Measurements from ENCODE around the gene NKD2.
"Not testable (repeated sequence)": the region's sequence is repeated elsewhere in the genome, so short reads cannot be mapped to it uniquely, and the experiment has no call there.

Gene NKD2

DNA sequence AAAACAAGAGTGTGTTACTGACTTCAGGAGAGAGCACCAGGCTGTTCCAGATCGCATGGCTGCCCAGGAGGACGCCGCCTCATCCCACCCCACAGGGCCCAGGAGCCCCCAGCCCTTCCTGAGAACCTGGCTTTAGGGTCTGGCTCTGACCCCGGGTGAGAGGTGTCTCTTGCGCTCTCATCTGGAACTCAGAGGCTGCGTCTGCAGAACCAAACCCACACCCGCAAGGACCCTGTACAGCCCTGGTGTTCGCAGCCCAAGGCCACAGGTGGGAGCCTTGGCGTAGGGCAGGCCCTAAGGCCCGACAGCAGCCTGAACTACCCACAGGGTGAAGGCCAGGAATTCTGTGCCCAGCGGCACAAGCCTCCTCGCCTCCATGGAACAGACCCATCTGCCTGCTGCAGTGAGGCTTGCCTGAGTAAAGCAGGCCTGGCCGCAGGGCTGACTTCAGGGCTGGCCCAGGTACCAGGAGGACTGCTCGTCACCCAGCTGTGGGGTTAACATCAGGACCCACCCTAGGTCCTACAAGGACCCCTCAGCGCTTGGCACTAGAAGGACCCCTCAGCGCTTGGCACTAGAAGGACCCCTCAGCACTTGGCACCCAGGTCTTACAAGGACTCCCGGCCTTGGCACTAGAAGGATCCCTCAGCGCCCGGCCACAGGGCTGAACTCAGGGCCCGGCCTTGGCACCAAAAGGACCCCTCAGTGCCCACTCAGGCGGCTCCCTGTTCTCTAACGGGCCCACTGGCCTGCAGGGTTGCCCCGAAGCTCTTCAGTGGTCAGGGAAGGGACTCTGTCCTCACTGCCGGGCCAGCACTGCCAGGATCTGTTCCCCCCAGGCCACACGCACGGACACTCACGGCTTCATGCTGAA is 48.2 kb downstream of the NKD2 start:
- DNase-seq (ENCODE audit: low read depth in 1 of 2, low spot score in 1 of 2), result no peak

DNA sequence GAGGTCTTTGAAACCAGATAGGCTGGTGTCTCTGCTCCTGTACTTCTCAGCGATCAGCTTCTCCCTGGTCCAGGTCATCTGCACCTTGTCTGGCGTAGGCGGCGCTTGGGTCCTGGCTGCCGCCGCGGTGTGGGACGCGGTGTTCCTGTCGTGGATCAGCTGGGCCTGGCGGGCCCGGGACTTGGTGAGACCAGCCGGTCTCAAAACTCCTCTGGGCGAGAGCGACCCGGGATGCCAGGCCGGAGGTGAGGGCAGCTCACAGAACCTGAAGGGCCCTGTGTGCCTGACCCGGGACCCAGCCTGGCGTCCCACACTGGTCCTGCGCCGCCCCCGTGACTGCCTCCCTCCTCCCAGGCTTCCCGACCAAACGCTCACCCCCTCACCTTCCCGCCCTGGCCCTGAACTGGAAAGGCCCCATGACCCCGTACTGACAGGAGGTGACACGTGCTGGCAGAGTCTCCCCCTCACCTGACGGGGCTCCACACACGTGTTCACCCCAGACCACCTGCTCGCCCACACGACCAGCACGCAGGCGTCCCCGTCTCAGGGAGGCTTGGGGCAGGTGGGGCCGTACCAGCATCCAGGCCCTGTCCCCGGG is 49.0 kb downstream of the NKD2 start:
- no peak for DNase-seq (ENCODE audit: low read depth in 1 of 2, low spot score in 1 of 2)

DNA sequence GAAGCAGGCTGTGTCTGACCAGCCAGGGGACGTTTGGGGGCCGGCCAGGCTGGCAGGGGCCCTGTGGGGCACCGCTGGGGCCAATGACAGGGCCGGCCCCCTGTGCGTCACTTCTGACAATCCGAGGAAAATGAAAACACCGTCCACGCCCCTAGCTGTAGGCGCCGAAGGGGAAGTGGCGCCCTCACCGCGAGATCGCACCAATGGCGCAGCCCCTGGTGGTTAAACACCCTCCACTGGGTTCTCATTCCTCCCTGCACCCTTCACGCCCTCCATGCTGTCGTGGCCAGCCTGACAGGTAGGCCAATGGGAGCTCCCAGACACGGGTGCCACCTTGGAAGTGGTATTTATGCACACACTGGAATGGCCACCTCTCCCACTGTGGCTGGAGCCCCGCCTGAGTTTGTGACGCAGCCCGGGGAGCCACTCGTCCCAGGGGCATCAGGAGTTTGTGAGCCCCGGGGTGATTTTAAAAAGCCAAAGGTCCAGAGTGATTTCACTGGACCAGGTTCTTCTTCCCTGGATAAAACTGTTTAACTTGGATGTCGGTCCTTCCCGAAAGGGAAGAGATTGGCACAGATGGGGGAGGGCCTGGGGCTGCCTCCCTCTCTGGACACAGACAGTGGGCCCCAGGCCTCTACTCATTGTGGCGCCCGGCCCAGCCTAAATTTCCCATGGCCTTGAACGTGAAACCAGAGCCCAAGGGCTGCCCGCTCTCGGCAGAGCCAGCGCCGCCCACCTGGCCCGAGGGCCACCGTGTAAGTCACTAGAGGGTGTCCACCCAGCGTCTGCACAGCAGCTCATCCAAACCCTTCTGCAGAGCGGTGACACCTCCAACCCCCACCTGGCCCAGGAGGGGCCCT is 49.7 kb downstream of the NKD2 start:
- DNase-seq (ENCODE audit: low read depth in 1 of 2, low spot score in 1 of 2), result no peak

DNA sequence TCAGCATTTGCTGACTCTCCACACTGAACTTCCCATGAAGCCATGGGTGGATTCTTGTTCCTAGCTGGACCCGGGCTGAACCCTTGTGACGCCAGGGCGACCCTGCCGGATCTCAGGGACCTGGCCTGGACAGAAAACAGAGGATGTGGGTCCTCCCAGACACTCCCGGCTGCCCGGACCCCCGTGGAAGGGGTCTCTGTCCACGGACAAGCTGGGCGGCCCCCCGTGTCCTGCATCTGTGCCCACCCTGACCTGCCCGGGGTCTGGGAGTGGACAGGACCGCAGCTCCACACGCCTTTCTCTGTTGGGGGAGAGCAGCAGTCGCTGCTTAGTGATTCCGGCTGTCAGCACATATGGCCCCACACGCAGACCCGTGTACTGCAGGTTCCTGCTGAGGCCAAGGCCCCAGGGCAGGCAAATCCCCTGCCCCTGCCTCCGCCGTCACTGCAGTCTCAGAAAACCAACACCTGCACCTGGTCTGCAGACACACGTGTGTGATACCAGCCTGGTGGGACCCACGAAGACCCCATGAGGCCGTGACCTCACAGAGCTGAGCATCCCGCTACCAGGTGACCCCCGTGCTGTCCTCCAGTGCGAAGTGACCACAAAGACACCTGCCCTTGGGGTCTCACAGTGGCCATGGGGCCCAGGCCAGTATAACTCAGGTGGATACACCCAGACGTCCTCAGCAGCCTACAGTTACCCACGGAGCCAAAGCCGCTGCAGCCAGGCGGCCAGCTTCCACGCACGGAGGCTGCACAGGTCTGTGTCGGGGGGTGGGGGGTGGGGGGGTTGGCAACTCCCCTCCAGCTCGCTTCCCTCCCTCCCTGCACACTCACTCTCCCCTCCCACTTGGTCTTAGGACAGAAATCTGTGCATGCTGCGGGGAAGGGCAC is 50.6 kb downstream of the NKD2 start:
- DNase-seq (ENCODE audit: low read depth in 1 of 2, low spot score in 1 of 2), result no peak

DNA sequence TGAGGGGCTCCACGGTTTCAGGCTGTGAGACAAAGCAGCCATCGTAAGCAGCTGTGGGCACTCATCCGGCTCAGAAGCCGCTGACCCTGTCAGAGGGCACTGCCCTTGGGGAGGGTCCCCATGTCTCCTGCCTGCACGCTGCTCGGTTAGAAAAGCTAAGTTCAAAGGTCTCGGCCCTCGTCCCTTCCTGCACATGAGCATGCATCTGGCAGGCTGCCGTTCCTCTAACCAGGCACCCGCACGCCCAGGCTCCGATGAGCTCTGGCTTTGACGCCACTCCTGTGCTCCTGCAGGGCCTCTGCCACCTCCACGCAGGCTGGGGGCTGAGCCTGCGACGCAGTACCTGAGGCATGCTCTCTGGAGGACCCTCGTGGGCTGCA is 51.3 kb downstream of the NKD2 start:
- no peak for DNase-seq (ENCODE audit: low read depth in 1 of 2, low spot score in 1 of 2)

DNA sequence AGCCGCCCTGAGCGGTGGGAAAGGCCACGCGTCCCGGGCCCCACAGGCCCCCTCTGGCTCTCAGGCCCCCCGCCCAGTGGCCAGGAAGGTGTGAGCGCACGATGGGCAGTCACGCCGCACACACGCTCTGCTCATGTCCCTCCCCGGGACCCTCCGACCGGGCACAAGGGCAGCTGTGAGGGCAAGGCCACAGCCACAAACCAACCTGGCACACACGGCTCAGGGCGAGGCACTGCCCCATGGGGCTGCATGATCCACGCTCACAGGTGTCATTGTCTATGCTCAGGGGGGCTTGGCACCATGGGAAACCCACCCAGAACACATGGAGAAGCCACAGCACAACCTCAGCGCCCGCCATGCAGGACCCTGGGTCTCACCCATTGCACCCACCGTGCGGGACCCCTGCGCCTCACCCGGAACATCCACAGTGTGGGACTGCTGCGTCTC is 52.0 kb downstream of the NKD2 start:
- DNase-seq (ENCODE audit: low read depth in 1 of 2, low spot score in 1 of 2), result no peak

DNA sequence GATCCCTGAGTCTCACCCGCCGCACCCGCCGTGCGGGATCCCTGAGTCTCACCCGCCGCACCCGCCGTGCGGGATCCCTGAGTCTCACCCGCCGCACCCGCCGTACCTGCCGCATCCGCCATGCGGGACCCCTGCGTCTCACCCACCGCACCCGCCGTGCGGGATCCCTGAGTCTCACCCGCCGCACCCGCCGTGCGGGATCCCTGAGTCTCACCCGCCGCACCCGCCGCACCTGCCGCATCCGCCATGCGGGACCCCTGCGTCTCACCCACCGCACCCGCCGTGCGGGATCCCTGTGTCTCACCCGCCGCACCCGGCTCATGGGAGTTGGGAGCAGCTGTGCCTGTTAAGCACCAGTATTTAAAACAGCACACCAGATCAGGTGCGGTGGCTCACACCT is 52.7 kb downstream of the NKD2 start:
- DNase-seq (ENCODE audit: low read depth in 1 of 2, low spot score in 1 of 2), result not testable (repeated sequence)

DNA sequence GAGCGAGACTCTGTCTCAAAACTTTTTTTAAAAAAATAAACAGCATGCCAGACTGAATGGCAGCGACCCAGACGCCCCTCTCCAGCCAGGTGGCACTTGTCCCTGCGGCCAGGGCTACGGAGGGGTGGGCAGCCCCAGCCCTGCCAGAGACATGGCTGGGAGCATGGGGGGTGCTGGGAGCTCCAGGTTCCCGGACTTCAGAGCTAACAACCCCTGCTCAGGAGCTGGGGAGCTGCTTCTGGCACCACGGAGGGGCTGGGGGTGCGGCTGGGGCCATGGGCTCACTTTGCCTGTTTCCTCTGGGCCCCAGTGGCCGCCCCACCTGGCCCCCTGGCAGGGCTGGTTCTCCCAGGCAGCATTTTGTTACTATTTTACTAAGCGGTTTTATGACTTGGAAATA is 53.3 kb downstream of the NKD2 start:
- DNase-seq (ENCODE audit: low read depth in 1 of 2, low spot score in 1 of 2), result no peak

DNA sequence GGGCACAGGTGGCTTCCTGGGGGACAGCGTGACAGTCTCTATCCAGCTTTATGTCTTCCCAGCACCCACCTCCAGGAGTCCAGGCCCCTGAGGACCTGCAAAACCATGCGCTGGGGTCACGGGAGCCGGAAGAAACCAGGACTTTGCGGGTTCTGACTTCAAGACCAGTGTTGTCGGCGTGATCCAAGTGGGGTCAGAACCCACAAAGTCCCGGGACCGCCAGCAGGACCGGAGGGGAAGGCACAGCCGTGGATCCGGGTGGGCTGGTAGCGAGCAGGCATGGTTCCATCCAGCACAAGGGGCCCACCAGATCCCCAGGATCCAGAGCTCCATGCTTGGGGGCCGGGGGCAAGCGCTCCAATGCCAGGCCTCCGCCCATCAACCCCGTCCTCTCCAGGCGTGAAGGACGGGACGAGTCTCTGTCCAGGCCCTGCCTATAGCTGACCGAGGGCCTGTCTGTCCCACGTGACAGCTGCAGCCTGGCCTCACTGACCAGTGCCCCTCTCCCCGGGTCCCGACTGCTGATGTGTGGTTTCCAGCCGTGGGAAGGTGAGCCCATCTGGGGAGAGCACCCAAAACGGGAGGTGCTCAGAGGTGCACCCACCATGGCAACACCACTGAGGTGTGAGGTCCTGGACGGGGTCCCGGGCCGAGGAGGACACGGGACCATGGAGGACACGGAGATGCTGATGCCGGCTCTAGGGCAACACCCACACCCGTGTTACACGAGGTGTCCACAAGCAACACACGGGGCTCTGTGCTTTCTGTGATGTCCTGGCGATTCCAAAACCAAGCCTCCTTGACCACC is 54.4 kb downstream of the NKD2 start:
- DNase-seq (ENCODE audit: low read depth in 1 of 2, low spot score in 1 of 2), result no peak

DNA sequence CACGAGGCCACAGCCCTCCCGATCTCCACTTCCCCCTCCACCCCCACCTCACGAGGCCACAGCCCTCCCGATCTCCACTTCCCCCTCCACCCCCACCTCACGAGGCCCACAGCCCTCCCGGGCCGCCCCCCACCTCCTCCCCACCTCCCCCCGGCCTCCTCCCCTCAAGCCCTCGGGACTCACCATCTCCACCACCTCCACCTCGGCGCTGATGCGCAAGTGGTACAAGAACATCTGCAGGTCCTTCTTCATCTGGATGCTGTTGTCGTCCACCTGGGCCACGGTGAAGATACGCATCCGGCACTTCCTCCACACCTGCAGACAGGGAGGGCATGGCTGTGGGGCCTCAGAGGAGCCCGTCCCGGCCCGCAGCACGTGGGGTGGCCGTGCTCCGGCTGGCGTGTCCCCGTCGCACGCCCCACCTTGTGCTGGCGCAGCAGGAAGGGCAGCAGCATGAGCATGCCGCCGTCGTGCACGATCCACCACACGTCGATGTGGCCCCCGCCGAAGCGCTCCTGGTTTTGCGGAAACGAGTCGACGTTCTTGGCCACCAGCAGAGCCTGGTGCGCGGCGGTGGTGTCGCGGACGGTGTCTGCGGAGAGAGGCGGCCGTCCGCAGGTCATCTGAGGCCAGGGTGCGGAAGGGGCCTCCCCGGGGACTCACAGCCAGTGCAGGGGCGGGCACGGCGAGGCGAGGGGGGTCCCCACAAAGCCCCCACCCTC is 55.2 kb downstream of the NKD2 start:
- no peak for DNase-seq (ENCODE audit: low read depth in 1 of 2, low spot score in 1 of 2)

DNA sequence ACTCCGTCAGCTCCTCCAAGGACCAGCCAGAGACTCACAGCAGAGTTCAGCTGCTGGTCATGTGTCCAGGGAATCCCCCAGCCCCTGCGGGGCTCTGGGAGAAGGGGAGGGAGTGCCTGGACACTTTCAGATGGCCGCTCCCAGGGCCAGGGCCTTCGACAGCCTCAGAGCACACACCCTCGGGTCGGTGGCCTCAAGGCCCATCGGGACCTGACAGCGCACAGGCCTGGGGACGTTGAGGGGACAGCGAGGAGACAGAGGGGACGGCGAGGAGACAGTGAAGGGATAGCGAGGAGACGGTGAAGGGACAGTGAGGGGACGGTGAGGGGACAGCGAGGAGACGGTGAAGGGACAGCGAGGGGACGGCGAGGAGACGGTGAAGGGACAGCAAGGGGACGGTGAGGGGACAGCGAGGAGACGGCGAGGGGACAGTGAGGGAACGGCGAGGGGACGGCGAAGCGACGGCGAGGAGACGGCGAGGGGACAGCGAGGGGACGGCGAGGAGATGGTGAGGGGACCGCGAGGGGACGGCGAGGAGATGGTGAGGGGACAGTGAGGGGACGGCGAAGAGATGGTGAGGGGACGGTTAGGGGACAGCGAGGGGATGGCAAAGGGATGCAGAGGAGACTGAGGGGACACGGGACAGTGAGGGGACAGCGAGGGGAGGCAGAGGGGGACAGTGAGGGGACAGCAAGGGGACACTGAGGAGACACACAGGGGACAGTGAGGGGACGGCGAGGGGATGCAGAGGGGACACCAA is 56.0 kb downstream of the NKD2 start:
- no peak for DNase-seq (ENCODE audit: low read depth in 1 of 2, low spot score in 1 of 2)

DNA sequence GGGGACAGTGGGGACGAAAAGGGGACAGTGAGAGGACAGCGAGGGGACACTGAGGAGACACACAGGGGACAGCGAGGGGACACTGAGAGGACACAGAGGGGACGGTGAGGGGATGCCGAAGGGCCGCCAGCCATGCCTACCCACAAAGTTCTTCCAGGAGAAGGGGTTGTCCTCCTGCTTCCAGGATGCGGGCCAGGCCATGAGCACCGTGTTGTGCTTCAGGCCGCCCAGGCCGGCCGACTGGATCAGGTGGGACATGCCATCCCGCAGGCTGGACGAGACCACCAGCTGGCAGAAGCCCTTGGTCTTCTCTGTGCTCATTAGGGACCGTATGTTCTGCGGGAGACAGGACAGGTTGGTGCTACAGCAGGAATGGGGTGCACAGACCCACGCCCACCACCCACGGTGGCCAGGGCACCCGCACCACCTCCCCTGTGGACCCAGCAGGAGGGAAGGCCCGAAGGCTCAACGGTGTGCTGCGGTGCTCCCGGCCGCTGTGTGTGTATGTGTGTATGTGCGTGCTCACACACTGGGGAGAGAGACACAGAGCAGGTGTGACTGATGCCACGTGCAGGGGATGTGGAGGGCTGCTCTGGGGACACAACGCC is 56.6 kb downstream of the NKD2 start:
- DNase-seq (ENCODE audit: low read depth in 1 of 2, low spot score in 1 of 2), result no peak

DNA sequence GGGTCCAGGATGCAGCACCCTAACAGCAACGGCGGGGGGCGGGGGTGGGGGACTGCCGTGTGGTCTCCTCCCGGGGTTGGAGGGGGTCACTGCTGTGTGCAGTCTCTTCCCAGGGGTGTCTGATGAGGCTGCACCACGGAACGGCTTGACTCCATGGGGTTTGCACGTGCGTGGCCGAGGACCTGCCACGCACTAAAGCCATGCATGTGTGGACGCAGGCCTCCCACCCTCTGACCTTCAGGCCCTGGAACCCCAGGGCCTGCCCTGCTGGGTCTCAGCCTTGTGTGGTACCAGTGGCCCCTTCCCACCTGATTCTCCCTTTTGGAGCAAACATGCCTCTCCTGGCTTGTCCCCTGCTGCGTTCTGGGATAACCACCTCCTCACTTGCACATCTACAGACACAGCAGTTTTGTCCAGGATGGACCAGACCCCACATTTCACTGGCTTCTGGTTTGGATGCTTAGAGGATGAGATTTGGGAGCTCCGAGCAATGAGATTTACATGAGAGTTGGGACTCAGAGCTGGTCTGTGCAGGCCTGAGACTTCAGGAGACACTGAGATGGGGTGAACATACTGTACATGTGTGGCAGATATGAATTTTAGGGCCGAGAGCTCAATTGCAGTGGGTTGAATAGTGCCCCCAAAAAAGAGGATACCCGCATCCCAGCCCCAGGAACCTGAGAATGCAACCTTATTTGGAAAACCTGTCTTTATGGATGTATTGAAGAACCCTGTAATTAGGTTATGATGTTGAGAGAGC is 57.5 kb downstream of the NKD2 start:
- DNase-seq (ENCODE audit: low read depth in 1 of 2, low spot score in 1 of 2), result no peak

DNA sequence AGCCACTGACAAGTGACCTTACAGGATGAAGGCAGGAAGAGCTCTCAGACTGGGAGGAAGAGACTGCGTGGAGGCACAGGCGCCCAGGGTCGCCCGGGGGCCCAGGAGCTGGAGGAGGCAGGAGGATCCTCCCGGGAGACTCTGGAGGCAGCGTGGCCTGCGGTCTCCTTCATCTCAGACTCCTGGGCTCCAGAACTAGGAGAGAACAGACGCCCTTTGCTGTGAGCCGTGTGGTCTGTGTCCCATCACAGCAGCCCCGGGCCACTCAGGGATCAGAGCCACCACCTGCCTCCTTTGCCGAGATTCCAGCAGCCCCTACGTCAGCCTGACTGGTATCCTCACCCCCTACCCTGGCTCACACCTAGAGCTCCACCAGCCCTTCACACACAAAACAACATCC is 58.1 kb downstream of the NKD2 start:
- DNase-seq (ENCODE audit: low read depth in 1 of 2, low spot score in 1 of 2), result no peak

DNA sequence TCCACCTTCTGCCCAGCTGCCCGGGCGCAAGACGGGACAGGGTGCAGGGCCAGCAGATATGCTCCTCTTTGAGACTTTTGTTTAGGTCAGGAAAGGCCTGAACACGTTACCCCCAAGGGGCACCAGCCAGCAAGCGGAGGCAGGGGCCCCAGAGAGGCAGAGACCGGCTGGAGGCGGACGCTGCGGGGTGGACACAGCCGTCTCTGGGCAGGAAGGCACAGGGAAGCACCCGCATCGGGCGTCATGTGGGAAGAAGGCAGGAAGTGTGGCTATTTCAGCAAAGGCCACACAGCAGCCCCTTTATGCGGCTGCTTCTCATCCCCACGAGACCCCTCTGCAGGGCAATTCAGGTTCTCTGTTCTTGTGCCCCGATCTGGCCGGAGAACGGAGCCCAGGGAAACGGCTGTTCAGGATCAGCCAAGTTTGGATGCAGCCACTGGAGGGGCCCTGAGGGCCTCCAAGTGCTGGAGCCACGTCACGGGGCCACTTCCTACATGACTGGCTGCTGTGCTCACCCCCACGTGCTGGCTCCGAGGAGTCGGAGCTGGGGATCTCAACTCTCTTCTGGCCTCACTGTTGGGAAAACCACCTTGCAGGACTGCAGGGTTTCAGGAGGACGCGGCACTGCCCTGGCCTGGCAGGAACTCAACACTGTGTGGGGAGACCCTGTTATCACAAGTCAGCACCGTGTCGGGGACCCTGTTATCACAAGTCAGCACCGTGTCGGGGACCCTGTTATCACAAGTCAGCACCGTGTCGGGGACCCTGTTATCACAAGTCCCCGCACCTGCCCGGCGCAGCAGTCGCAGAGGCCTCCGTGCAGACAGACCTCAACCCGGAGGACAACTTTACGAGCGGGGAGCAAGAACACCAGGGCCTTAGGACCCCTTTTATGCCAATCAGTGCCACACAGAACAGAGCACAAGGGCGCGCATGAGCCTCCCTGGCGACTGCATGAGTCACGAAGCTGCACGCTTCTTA is 58.8 kb downstream of the NKD2 start:
- DNase-seq (ENCODE audit: low read depth in 1 of 2, low spot score in 1 of 2), result no peak

DNA sequence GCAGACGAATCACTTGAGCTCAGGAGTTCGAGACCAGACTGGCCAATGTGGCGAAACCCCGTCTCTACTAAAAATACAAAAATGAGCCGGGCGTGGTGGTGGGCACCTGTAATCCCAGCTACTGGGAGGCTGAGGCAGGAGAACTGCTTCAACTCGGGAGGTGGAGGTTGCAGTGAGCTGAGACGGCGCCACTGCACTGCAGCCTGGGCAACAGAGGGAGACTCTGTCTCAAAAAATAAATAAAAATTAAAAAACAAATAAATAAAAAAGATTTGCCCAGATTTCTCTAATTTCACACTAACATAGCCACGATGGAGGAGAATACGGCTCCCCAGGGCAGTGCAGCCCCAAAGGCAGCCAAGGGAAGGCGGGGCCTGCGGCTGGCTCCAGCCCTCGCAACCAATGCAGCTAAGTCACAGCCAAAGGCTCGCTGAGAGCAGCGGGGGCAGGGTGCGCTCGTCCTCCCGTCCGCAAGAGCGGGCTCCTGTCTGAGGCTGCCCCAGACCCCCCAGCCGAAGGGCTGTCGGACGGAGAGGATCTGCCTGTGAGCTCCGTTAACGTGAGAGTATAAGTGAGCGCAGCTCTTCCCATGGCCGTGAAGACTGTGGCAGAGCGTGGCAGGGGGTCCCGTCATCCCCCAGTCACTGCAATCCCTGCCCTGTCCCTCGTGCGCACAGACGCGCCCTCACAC is 59.7 kb downstream of the NKD2 start:
- DNase-seq (ENCODE audit: low read depth in 1 of 2, low spot score in 1 of 2), result no peak
